SK-N-SH (cell line): ENCODE measurements around the gene PTPN9. TPM values are rescaled to one million over a fixed set of nuclear protein-coding genes. Genes with fewer than 3 reads are reported as not detected.
A peak's percentile ranks its signal among the peaks of the same experiment; 100 is the strongest.

ENCODE experiments used
- CTCF ChIA-PET: fragments of 300-600, 350-600 bp; formaldehyde crosslinking; extraction: SDS; loops from one replicate; lab custom pipeline; 2021; lab: Yijun Ruan, JAX
- POLR2A ChIA-PET: fragments of 350-600 bp; sonication (Branson Sonifier 250); formaldehyde crosslinking; extraction: SDS; loops from one replicate; lab custom pipeline; 2020; ENCODE audit warnings: antibody characterized with exemption, inconsistent platforms; lab: Yijun Ruan, JAX
- DNase-seq: peaks from one replicate; pipeline ENCODE4 v3.0.0; 2012
- H2AFZ ChIP-seq: fragments of 200-600 bp; sonication (generic); 2 replicates; pipeline ENCODE4 v1.8.1; 2016; ENCODE audit warnings: antibody characterized with exemption, mild to moderate bottlenecking, low read depth
- H3F3A ChIP-seq: fragments of 200-600 bp; sonication (generic); replicated peaks from 2 replicates; pipeline ENCODE3; 2016; ENCODE audit warnings: antibody characterized with exemption, mild to moderate bottlenecking; ENCODE audit not compliant: insufficient read depth
- H3K27ac ChIP-seq, 2 experiments: fragments of 200-500 bp in 1 of 2; fragments of 200-600 bp in 1 of 2; sonication (Bioruptor generic) in 1 of 2; sonication (generic), shearing (Covaris generic) in 1 of 2; 2 replicates each; pipeline versions ENCODE4 v1.5.1 to v1.6.1; 2014 to 2016; ENCODE audit warnings: low read depth in 2 of 2, inconsistent platforms in 1 of 2, low read length in 1 of 2, mild to moderate bottlenecking in 1 of 2, mixed read lengths in 1 of 2
- H3K27me3 ChIP-seq: fragments of 200-600 bp; sonication (generic), shearing (Covaris generic); 2 replicates; pipeline ENCODE4 v1.6.1; 2016; ENCODE audit warnings: mixed run types; ENCODE audit not compliant: insufficient read depth
- H3K36me3 ChIP-seq, 2 experiments: fragments of 200-500 bp in 1 of 2; fragments of 200-600 bp in 1 of 2; sonication (Bioruptor generic) in 1 of 2; sonication (generic) in 1 of 2; replicated peaks in 1 of 2; 2 replicates each; pipeline versions ENCODE3 to v1.5.1; 2014 to 2016; ENCODE audit warnings: low read length in 1 of 2, mild to moderate bottlenecking in 1 of 2; ENCODE audit not compliant: insufficient read depth in 2 of 2, control insufficient read depth in 1 of 2
- H3K4me1 ChIP-seq, 2 experiments: fragments of 200-500 bp in 1 of 2; fragments of 200-600 bp in 1 of 2; sonication (Bioruptor generic) in 1 of 2; sonication (generic), shearing (Covaris generic) in 1 of 2; 2 replicates each; pipeline versions ENCODE4 v1.5.1 to v1.6.1; 2014 to 2016; ENCODE audit warnings: low read depth in 1 of 2, low read length in 1 of 2, mixed run types in 1 of 2; ENCODE audit not compliant: insufficient read depth in 2 of 2, control insufficient read depth in 1 of 2
- H3K4me2 ChIP-seq: fragments of 200-600 bp; sonication (generic), shearing (Covaris generic); 2 replicates; pipeline ENCODE4 v1.6.1; 2017; ENCODE audit warnings: mixed run types
- H3K4me3 ChIP-seq, 2 experiments: fragments of 200-500 bp in 1 of 2; fragments of 200-600 bp in 1 of 2; sonication (Bioruptor generic) in 1 of 2; sonication (generic), shearing (Covaris generic) in 1 of 2; 2 replicates each; pipeline versions ENCODE4 v1.5.1 to v1.8.1; 2014 to 2016; ENCODE audit warnings: low read depth in 2 of 2, inconsistent platforms in 1 of 2, low read length in 1 of 2, mild to moderate bottlenecking in 1 of 2, mixed read lengths in 1 of 2, moderate library complexity in 1 of 2
- H3K79me2 ChIP-seq: fragments of 200-600 bp; sonication (generic); 2 replicates; pipeline ENCODE4 v1.8.1; 2017; ENCODE audit warnings: mild to moderate bottlenecking; ENCODE audit not compliant: insufficient read depth
- H3K9ac ChIP-seq: fragments of 200-600 bp; sonication (generic); 2 replicates; pipeline ENCODE4 v1.6.1; 2017; ENCODE audit warnings: mixed run types
- H3K9me2 ChIP-seq: fragments of 200-600 bp; sonication (generic); 2 replicates; pipeline ENCODE4 v1.6.1; 2017; ENCODE audit warnings: mixed run types
- H3K9me3 ChIP-seq: fragments of 200-600 bp; sonication (generic); 2 replicates; pipeline ENCODE4 v1.6.1; 2017; ENCODE audit warnings: mixed run types, mild to moderate bottlenecking, moderate library complexity
- H4K20me1 ChIP-seq: fragments of 200-600 bp; sonication (generic); 2 replicates; pipeline ENCODE4 v1.6.1; 2017; ENCODE audit warnings: mild to moderate bottlenecking, mixed run types; ENCODE audit not compliant: insufficient read depth
- ELF1 ChIP-seq: IDR thresholded peaks from 2 replicates; pipeline ENCODE4 v1.4.0; 2012
- EP300 ChIP-seq, 2 experiments: IDR thresholded peaks; 2 replicates each; pipeline versions ENCODE4 v1.4.0 to v1.6.1; 2012; ENCODE audit warnings: borderline replicate concordance in 1 of 2, low read depth in 1 of 2, low read length in 1 of 2
- EZH2phosphoT487 ChIP-seq: fragments of 200-600 bp; sonication (generic); IDR thresholded peaks from 2 replicates; pipeline ENCODE4 v1.6.1; 2017; ENCODE audit warnings: low read depth, mixed run types, mild to moderate bottlenecking, antibody characterized with exemption, moderate library complexity, borderline replicate concordance
- FOXM1 ChIP-seq: IDR thresholded peaks from 2 replicates; pipeline ENCODE4 v1.4.0; 2012; ENCODE audit warnings: low read depth, mild to moderate bottlenecking
- MEF2A ChIP-seq: IDR thresholded peaks from 2 replicates; pipeline ENCODE4 v1.4.0; 2012; ENCODE audit warnings: low read depth, borderline replicate concordance
- MXI1 ChIP-seq: IDR thresholded peaks from 2 replicates; pipeline ENCODE4 v1.6.1; 2012; ENCODE audit warnings: mild to moderate bottlenecking, low read depth, low read length, improper control_type of control experiment
- NFIC ChIP-seq: IDR thresholded peaks from 2 replicates; pipeline ENCODE4 v1.4.0; 2012; ENCODE audit warnings: borderline replicate concordance
- NRF1 ChIP-seq: IDR thresholded peaks from 2 replicates; pipeline ENCODE4 v1.6.1; 2012; ENCODE audit warnings: low read depth, mild to moderate bottlenecking, low read length
- POLR2AphosphoS5 ChIP-seq: IDR thresholded peaks from 2 replicates; pipeline ENCODE4 v1.6.1; 2012; ENCODE audit warnings: low read depth, low read length
- RAD21 ChIP-seq: IDR thresholded peaks from 2 replicates; pipeline ENCODE4 v1.6.1; 2012; ENCODE audit warnings: mild to moderate bottlenecking, low read length
- RCOR1 ChIP-seq: fragments of 150-350 bp; IDR thresholded peaks from 2 replicates; pipeline ENCODE4 v1.6.1; 2017; ENCODE audit warnings: antibody characterized with exemption, low read length
- RXRA ChIP-seq: IDR thresholded peaks from 2 replicates; pipeline ENCODE4 v1.4.0; 2012; ENCODE audit warnings: low read depth, mild to moderate bottlenecking, borderline replicate concordance
- TAF1 ChIP-seq: IDR thresholded peaks from 2 replicates; pipeline ENCODE4 v1.6.1; 2012; ENCODE audit warnings: low read depth, mild to moderate bottlenecking, low read length, moderate library complexity, borderline replicate concordance
- TCF12 ChIP-seq: IDR thresholded peaks from 2 replicates; pipeline ENCODE4 v1.4.0; 2012
- TEAD4 ChIP-seq: IDR thresholded peaks from 2 replicates; pipeline ENCODE4 v1.4.0; 2012; ENCODE audit warnings: mild to moderate bottlenecking, borderline replicate concordance; ENCODE audit not compliant: insufficient read depth
- YY1 ChIP-seq: IDR thresholded peaks from 2 replicates; pipeline ENCODE4 v1.4.0; 2012; ENCODE audit warnings: low read depth, mild to moderate bottlenecking
- WGBS: methylation state at CpG from one replicate; pipeline ENCODE4 v1.1.6; 2017; ENCODE audit warnings: low lambda C conversion rate; 5-methylcytosine and 5-hydroxymethylcytosine counted together
- polyA plus RNA-seq, 3 experiments: library from polyadenylated mRNA; depleted of rRNA; stranded (reverse); fragments of >200 nt; gene quantifications; 2 replicates each; pipeline ENCODE4 v1.2.3, GENCODE V29; 2012
- TF ChIP-seq, protein P1 (sequence below): IDR thresholded peaks from 2 replicates; pipeline ENCODE4 v1.4.0; 2012; ENCODE audit warnings: low read depth, borderline replicate concordance
- TF ChIP-seq, protein P2 (sequence below): IDR thresholded peaks from 2 replicates; pipeline ENCODE4 v1.6.1; 2012; ENCODE audit warnings: mild to moderate bottlenecking, low read depth, low read length, moderate library complexity
- TF ChIP-seq, protein P3 (sequence below): IDR thresholded peaks from 2 replicates; pipeline ENCODE4 v1.4.0; 2012; ENCODE audit warnings: low read depth
- TF ChIP-seq, protein P4 (sequence below): IDR thresholded peaks from 2 replicates; pipeline ENCODE4; 2012
- TF ChIP-seq, protein P5 (sequence below): fragments of 150-350 bp; IDR thresholded peaks from 2 replicates; pipeline ENCODE4 v1.6.1; 2016; ENCODE audit warnings: mild to moderate bottlenecking, low read depth, low read length
- TF ChIP-seq, protein P6 (sequence below): fragments of 200-600 bp; sonication (generic); IDR thresholded peaks from 2 replicates; pipeline ENCODE4 v1.6.1; 2017; ENCODE audit warnings: antibody characterized with exemption, mild to moderate bottlenecking, moderate library complexity

The PTPN9 gene
- polyA plus RNA-seq, 1 of the 3 experiments (the other 2 are of a cell fraction) = 25.9 TPM

DNA sequence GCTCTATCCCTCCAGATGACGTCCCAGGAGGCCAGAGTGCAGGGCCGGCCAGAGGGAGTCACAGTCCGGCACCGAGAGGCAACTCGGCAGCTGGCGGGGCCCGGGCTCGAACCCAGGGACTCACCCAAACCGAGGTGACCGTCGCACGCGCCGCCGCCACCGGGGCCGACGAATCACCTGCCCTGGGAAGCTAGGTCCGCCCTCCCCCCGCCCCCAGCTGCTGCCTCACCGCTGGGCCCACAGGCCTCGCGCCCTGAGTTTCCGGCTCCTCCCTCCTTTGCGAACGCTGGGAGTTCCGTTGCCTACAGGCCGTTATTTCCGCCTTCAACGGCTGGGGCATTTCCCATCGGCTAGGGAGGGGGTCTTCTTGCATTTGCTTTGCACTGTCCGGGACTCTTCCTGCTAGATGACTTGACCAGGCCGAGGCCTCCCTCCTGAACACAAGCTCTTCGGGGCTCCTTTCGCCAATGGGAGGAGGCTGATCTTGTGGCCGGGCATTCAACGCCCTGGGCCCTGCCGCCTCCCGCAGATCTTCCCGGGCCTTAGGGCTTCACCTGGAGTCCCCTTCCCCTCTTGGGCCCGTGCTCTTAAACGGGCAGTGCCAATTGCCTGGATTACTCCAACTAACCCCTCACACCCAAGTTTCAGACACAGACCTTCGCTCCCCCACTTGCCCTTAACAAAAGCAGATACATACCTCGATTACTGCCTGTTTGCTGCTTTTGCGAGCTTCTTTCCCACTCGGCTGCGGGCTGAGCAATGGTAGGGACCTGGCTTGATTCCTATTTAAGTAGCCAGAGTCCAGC, 46.6 kb upstream of the PTPN9 start, which contains the start of gene SNUPN:
Gene SNUPN, minus strand, starts transcription at position 184 of the 806 bp plus-strand sequence. CDS start 4,674 bp downstream, outside the sequence.
- Histone ChIP-seq H2AFZ (peak within 1 kb of the TSS; percentile 94), H3K4me1 (peaks cover 5 to 10% of the 10 kb centered on the region in 2 experiments; a peak in 3 of 4 replicates), H4K20me1 (no peaks in the 10 kb centered on the region), H3K27ac (peak within 1 kb of the TSS; percentile 92 to 95), H3K79me2 (peaks cover 30% of the 10 kb centered on the region), H3K27me3 (no peaks in the 10 kb centered on the region), H3K9me3 (no peaks in the 10 kb centered on the region), H3F3A (peaks cover 38% of the 10 kb centered on the region), H3K9me2 (no peaks in the 10 kb centered on the region), H3K4me3 (peak within 1 kb of the TSS; percentile 73 to 88), H3K4me2 (peak within 1 kb of the TSS; percentile 97), H3K9ac (peak within 1 kb of the TSS; percentile 97), H3K36me3 (no peaks in the 10 kb centered on the region)
- ChIA-PET POLR2A (interaction anchor here (0.6 to 3.0 kb wide), 11 partner anchors 11 to 258 kb away, joined by 3 to 31 read pairs (median 4); partner anchors contain the start of genes IMP3, MAN2C1, SIN3A and SNX33), CTCF (interaction anchor here (0.6 to 2.6 kb wide), 10 partner anchors 8 to 257 kb away, joined by 3 to 9 read pairs (median 4); partner anchors contain the start of genes IMP3 and MAN2C1)
- DNase-seq = peak; percentile 96
- 5% methylated on average over 27 of the region's 47 CpGs for WGBS
- TF ChIP-seq TEAD4 (0 out of 2 replicates have a peak, but pooled peaks have one; percentile 7), NRF1 (no peak), RCOR1 (peak; percentile 50; the same call in 1 of the 2 replicates), NFIC (no peak; the same call in 1 of the 2 replicates), TAF1 (no peak; the same call in 1 of the 2 replicates), EP300 (IDR thresholded peaks at IDR 0.05; ENCODE audit: borderline replicate concordance in 1 of 2, low read depth in 1 of 2, low read length in 1 of 2) (peak; percentile 22 to 44; a peak in 3 of 4 replicates), MXI1 (0 out of 2 replicates have a peak, but pooled peaks have one; percentile 8), YY1 (no peak), MEF2A (no peak), ELF1 (peak; percentile 89), RXRA (no peak), POLR2AphosphoS5 (peak; percentile 85), TCF12 (peak; percentile 41; the same call in 1 of the 2 replicates), FOXM1 (no peak), EZH2phosphoT487 (no peak), RAD21 (no peak)
- TF ChIP-seq, protein P1, sequence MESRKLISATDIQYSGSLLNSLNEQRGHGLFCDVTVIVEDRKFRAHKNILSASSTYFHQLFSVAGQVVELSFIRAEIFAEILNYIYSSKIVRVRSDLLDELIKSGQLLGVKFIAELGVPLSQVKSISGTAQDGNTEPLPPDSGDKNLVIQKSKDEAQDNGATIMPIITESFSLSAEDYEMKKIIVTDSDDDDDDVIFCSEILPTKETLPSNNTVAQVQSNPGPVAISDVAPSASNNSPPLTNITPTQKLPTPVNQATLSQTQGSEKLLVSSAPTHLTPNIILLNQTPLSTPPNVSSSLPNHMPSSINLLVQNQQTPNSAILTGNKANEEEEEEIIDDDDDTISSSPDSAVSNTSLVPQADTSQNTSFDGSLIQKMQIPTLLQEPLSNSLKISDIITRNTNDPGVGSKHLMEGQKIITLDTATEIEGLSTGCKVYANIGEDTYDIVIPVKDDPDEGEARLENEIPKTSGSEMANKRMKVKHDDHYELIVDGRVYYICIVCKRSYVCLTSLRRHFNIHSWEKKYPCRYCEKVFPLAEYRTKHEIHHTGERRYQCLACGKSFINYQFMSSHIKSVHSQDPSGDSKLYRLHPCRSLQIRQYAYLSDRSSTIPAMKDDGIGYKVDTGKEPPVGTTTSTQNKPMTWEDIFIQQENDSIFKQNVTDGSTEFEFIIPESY = no peak
- TF ChIP-seq, protein P2, sequence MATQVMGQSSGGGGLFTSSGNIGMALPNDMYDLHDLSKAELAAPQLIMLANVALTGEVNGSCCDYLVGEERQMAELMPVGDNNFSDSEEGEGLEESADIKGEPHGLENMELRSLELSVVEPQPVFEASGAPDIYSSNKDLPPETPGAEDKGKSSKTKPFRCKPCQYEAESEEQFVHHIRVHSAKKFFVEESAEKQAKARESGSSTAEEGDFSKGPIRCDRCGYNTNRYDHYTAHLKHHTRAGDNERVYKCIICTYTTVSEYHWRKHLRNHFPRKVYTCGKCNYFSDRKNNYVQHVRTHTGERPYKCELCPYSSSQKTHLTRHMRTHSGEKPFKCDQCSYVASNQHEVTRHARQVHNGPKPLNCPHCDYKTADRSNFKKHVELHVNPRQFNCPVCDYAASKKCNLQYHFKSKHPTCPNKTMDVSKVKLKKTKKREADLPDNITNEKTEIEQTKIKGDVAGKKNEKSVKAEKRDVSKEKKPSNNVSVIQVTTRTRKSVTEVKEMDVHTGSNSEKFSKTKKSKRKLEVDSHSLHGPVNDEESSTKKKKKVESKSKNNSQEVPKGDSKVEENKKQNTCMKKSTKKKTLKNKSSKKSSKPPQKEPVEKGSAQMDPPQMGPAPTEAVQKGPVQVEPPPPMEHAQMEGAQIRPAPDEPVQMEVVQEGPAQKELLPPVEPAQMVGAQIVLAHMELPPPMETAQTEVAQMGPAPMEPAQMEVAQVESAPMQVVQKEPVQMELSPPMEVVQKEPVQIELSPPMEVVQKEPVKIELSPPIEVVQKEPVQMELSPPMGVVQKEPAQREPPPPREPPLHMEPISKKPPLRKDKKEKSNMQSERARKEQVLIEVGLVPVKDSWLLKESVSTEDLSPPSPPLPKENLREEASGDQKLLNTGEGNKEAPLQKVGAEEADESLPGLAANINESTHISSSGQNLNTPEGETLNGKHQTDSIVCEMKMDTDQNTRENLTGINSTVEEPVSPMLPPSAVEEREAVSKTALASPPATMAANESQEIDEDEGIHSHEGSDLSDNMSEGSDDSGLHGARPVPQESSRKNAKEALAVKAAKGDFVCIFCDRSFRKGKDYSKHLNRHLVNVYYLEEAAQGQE = no peak
- TF ChIP-seq, protein P3, sequence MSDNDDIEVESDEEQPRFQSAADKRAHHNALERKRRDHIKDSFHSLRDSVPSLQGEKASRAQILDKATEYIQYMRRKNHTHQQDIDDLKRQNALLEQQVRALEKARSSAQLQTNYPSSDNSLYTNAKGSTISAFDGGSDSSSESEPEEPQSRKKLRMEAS = peak; percentile 86
- TF ChIP-seq, protein P4, sequence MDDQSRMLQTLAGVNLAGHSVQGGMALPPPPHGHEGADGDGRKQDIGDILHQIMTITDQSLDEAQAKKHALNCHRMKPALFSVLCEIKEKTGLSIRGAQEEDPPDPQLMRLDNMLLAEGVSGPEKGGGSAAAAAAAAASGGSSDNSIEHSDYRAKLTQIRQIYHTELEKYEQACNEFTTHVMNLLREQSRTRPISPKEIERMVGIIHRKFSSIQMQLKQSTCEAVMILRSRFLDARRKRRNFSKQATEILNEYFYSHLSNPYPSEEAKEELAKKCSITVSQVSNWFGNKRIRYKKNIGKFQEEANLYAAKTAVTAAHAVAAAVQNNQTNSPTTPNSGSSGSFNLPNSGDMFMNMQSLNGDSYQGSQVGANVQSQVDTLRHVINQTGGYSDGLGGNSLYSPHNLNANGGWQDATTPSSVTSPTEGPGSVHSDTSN = peak; percentile 40; the same call in 1 of the 2 replicates
- TF ChIP-seq, protein P5, sequence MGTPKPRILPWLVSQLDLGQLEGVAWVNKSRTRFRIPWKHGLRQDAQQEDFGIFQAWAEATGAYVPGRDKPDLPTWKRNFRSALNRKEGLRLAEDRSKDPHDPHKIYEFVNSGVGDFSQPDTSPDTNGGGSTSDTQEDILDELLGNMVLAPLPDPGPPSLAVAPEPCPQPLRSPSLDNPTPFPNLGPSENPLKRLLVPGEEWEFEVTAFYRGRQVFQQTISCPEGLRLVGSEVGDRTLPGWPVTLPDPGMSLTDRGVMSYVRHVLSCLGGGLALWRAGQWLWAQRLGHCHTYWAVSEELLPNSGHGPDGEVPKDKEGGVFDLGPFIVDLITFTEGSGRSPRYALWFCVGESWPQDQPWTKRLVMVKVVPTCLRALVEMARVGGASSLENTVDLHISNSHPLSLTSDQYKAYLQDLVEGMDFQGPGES = no peak
- TF ChIP-seq, protein P6, sequence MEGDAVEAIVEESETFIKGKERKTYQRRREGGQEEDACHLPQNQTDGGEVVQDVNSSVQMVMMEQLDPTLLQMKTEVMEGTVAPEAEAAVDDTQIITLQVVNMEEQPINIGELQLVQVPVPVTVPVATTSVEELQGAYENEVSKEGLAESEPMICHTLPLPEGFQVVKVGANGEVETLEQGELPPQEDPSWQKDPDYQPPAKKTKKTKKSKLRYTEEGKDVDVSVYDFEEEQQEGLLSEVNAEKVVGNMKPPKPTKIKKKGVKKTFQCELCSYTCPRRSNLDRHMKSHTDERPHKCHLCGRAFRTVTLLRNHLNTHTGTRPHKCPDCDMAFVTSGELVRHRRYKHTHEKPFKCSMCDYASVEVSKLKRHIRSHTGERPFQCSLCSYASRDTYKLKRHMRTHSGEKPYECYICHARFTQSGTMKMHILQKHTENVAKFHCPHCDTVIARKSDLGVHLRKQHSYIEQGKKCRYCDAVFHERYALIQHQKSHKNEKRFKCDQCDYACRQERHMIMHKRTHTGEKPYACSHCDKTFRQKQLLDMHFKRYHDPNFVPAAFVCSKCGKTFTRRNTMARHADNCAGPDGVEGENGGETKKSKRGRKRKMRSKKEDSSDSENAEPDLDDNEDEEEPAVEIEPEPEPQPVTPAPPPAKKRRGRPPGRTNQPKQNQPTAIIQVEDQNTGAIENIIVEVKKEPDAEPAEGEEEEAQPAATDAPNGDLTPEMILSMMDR = no peak
